HepG2 (cell line): ENCODE results near the gene MYL6B. TPM values are rescaled to one million over a fixed set of nuclear protein-coding genes. Genes with fewer than 3 reads are reported as not detected.
A peak's percentile ranks its signal among the peaks of the same experiment; 100 is the strongest.

Source experiments
- ATAC-seq: fragments of 200-7000 bp; cut with Tn5 transposase; 3 replicates; pipeline ENCODE4 v1.9.1; 2020; ENCODE audit warnings: mild to moderate bottlenecking, moderate library complexity
- BruUV-seq: library from RNA; stranded (reverse); fragments of 400-500 nt; replicated peaks from 2 replicates; lab custom pipeline; 2021; lab: Mats Ljungman, UMichigan
- CTCF ChIA-PET: fragments of 300-600 bp; formaldehyde crosslinking; extraction: SDS; loops from one replicate; lab custom pipeline; 2021; ENCODE audit warnings: low total read pairs, inconsistent platforms, low intra/inter-chr PET ratio; lab: Yijun Ruan, JAX
- POLR2A ChIA-PET: fragments of 350-600 bp; sonication (Branson Sonifier 250); formaldehyde crosslinking; loops from one replicate; lab custom pipeline; 2020; ENCODE audit warnings: antibody characterized with exemption, inconsistent platforms; lab: Yijun Ruan, JAX
- DNase-seq: peaks from one replicate; pipeline ENCODE4 v3.0.0-alpha.2; 2015; ENCODE audit warnings: low spot score
- FAIRE-seq: peaks from 3 replicates; lab custom pipeline; 2011; peaks lifted over from hg19 to GRCh38; lab: Jason Lieb, UNC
- H2AFZ ChIP-seq: one replicate; pipeline ENCODE4 v1.6.1; 2011; ENCODE audit warnings: low read length, inconsistent platforms
- H3K27ac ChIP-seq: fragments of 300-600 bp; 3 replicates; pipeline ENCODE4 v1.8.0; 2011; ENCODE audit warnings: mixed run types, mild to moderate bottlenecking, mixed read lengths, low read length, inconsistent platforms; ENCODE audit not compliant: insufficient read depth; ENCODE audit errors: extremely low read length
- H3K27me3 ChIP-seq, 2 experiments: fragments of 200-600 bp in 1 of 2; 2 replicates in 1 of 2; 3 replicates in 1 of 2; pipeline versions ENCODE4 v1.6.0 to v1.8.0; 2011; ENCODE audit warnings: low read length in 2 of 2, mild to moderate bottlenecking in 2 of 2, moderate library complexity in 2 of 2, inconsistent platforms in 1 of 2; ENCODE audit not compliant: insufficient read depth in 2 of 2, control insufficient read depth in 1 of 2
- H3K36me3 ChIP-seq, 2 experiments: fragments of 200-600 bp in 1 of 2; replicated peaks in 1 of 2; 2 replicates in 1 of 2; 3 replicates in 1 of 2; pipeline versions ENCODE4 v1.5.1 to v1.8.0; 2011; ENCODE audit warnings: low read length in 2 of 2, inconsistent platforms in 1 of 2; ENCODE audit not compliant: insufficient read depth in 2 of 2, control insufficient read depth in 1 of 2
- H3K4me1 ChIP-seq: 2 replicates; pipeline ENCODE4 v1.5.1; 2012; ENCODE audit warnings: low read length, inconsistent platforms; ENCODE audit not compliant: insufficient read depth
- H3K4me2 ChIP-seq: 2 replicates; pipeline ENCODE4 v1.6.0; 2011; ENCODE audit warnings: low read depth, low read length, inconsistent platforms
- H3K4me3 ChIP-seq, 3 experiments: fragments of 200-600 bp in 1 of 3; sonication (generic), shearing (Covaris generic) in 1 of 3; replicated peaks in 1 of 3; 2 replicates each; pipeline ENCODE4 v1.5.1; 2011 to 2016; ENCODE audit warnings: low read length in 3 of 3, inconsistent platforms in 2 of 3, low read depth in 2 of 3, mild to moderate bottlenecking in 2 of 3, control low read depth in 1 of 3, mixed read lengths in 1 of 3; ENCODE audit not compliant: insufficient read depth in 1 of 3
- H3K79me2 ChIP-seq: one replicate; pipeline ENCODE4 v1.6.1; 2011; ENCODE audit warnings: low read length, inconsistent platforms; ENCODE audit not compliant: insufficient read depth
- H3K9ac ChIP-seq: 2 replicates; pipeline ENCODE4 v1.6.0; 2011; ENCODE audit warnings: mild to moderate bottlenecking, low read depth, low read length, inconsistent platforms; ENCODE audit not compliant: insufficient read depth
- H3K9me3 ChIP-seq: 2 replicates; pipeline ENCODE4 v1.5.1; 2012; ENCODE audit warnings: mild to moderate bottlenecking, low read length
- H4K20me1 ChIP-seq: 2 replicates; pipeline ENCODE4 v1.6.0; 2011; ENCODE audit warnings: inconsistent platforms, mild to moderate bottlenecking, low read length, moderate library complexity; ENCODE audit not compliant: insufficient read depth
- MTA1 ChIP-seq: sonication (generic); formaldehyde crosslinking; IDR thresholded peaks from 2 replicates; pipeline ENCODE4 v1.4.0; 2020; ENCODE audit warnings: missing genetic modification reagents, mild to moderate bottlenecking, borderline replicate concordance
- POLR2A ChIP-seq, 2 experiments: IDR thresholded peaks; 2 replicates each; pipeline ENCODE4 v1.6.1; 2011; ENCODE audit warnings: low read depth in 2 of 2, low read length in 2 of 2, mild to moderate bottlenecking in 1 of 2, moderate library complexity in 1 of 2; ENCODE audit not compliant: insufficient read depth in 1 of 2
- SRY ChIP-seq: sonication (generic); formaldehyde crosslinking; IDR thresholded peaks from 2 replicates; pipeline ENCODE4 v1.8.0; 2022; ENCODE audit warnings: mild to moderate bottlenecking, missing genetic modification reagents
- TEAD3 ChIP-seq: optimal IDR thresholded peaks from 2 replicates; pipeline ENCODE3; 2016; ENCODE audit warnings: borderline replicate concordance
- ZNF567 ChIP-seq: sonication (generic); formaldehyde crosslinking; IDR thresholded peaks from 2 replicates; pipeline ENCODE4 v1.8.1; 2023; ENCODE audit warnings: mild to moderate bottlenecking, missing genetic modification reagents, borderline replicate concordance
- ZNF7 ChIP-seq: IDR thresholded peaks from 2 replicates; pipeline ENCODE4 v1.6.1; 2016; ENCODE audit warnings: missing biosample characterization, missing genetic modification reagents
- ZNF720 ChIP-seq: sonication (generic); formaldehyde crosslinking; IDR thresholded peaks from 2 replicates; pipeline ENCODE4 v1.4.0; 2020; ENCODE audit warnings: missing genetic modification reagents
- in situ Hi-C: cut with HindIII; loops from 2 replicates; pipeline ENCODE4 v1.10.0; 2017; ENCODE audit warnings: low pct_unique_long_range_greater_than_20kb; ENCODE audit not compliant: extremely low pct_ligation_motif_present
- intact Hi-C: fragments of 100-400 bp; cut with micrococcal nuclease; formaldehyde crosslinking; loops from one replicate; pipeline ENCODE4 v1.10.0; 2022; ENCODE audit not compliant: unreplicated experiment
- polyA plus RNA-seq, 8 experiments: library from polyadenylated mRNA; depleted of rRNA in 3 of 8; stranded (reverse) in 7 of 8; unstranded in 1 of 8; fragments of >200 nt; fragmentation: Illumina TruSeq in 4 of 8; extraction: Trizol in 4 of 8; gene quantifications; 2 replicates each; pipeline versions ENCODE4 v1.2.1 to v1.2.3, GENCODE V29; 2011 to 2016; ENCODE audit warnings: low read depth in 4 of 8, missing spikeins in 1 of 8, mixed read lengths in 1 of 8; ENCODE audit not compliant: insufficient read depth in 1 of 8
- total RNA-seq, 5 experiments: library from RNA; depleted of rRNA; stranded (reverse); fragments of >200 nt; fragmentation: Illumina TruSeq; extraction: Trizol; gene quantifications; 2 replicates each; pipeline ENCODE4 v1.2.3, GENCODE V29; 2016; ENCODE audit warnings: low read depth in 1 of 5
- TF ChIP-seq, protein P1 (sequence below): sonication (generic); formaldehyde crosslinking; IDR thresholded peaks from 2 replicates; pipeline ENCODE4 v1.8.0; 2023; ENCODE audit warnings: mild to moderate bottlenecking, missing genetic modification reagents
- TF ChIP-seq, protein P2 (sequence below): sonication (generic); formaldehyde crosslinking; IDR thresholded peaks from 2 replicates; pipeline ENCODE4 v1.4.0; 2020; ENCODE audit warnings: missing genetic modification reagents
- TF ChIP-seq, protein P3 (sequence below): IDR thresholded peaks from 2 replicates; pipeline ENCODE4 v1.6.1; 2016; ENCODE audit warnings: missing biosample characterization, missing genetic modification reagents, low read depth
- TF ChIP-seq, protein P4 (sequence below): IDR thresholded peaks from 2 replicates; pipeline ENCODE4 v1.6.1; 2016; ENCODE audit warnings: low read depth, borderline replicate concordance

Gene MYL6B
- total and polyA plus RNA-seq, 2 of the 13 experiments (the other 11 are each of a cell fraction or from before 2014, with no cell fraction given) = 75.7 to 88.7 TPM

DNA sequence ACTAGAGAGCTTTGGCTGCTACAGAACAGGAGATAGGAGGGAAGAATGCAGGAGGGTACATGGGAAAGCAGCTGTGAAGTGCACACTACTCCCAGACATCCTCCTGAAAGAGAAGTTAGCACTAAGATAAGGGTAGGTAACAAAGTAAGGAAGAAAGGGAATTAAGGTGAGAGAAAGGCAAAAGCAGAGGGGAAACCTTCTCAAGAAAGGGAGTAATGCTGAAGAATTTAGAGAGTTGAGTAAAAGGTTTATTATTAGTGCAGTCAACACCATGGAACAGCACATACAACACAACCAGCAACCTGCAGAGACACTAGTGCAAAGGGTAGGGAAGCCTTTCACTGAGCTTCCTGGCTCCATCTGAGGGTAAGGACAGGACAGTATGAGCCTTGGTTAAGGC is 51.9 kb downstream of the MYL6B start:
- Histone ChIP-seq H2AFZ (no peak overlapping the region), H3K9ac (no peak overlapping the region), H3K9me3 (no peaks in the 10 kb centered on the region), H3K4me1 (no peaks in the 10 kb centered on the region), H3K36me3 (peaks cover 19 to 37% of the 10 kb centered on the region in 2 experiments), H3K27me3 (no peaks in the 10 kb centered on the region), H3K4me3 (no peak overlapping the region), H3K27ac (no peak overlapping the region), H4K20me1 (no peaks in the 10 kb centered on the region), H3K79me2 (no peaks in the 10 kb centered on the region), H3K4me2 (no peak overlapping the region)
- ChIA-PET POLR2A (interaction anchor here (0.9 to 1.8 kb wide), 2 partner anchors 9 to 18 kb away, joined by 4 to 5 read pairs; partner anchors contain the start of gene RNF41), CTCF (no interaction called here)
- DNase-seq (no peak), ATAC-seq (no peak), FAIRE-seq (no peak)
- intact Hi-C loops = no loop called here
- in situ Hi-C loops = no loop called here
- TF ChIP-seq, protein P1, sequence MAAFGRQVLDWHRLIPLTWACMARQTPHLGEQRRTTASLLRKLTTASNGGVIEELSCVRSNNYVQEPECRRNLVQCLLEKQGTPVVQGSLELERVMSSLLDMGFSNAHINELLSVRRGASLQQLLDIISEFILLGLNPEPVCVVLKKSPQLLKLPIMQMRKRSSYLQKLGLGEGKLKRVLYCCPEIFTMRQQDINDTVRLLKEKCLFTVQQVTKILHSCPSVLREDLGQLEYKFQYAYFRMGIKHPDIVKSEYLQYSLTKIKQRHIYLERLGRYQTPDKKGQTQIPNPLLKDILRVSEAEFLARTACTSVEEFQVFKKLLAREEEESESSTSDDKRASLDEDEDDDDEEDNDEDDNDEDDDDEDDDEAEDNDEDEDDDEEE (CRISPR knock-in tag) = no peak
- TF ChIP-seq, protein P2, sequence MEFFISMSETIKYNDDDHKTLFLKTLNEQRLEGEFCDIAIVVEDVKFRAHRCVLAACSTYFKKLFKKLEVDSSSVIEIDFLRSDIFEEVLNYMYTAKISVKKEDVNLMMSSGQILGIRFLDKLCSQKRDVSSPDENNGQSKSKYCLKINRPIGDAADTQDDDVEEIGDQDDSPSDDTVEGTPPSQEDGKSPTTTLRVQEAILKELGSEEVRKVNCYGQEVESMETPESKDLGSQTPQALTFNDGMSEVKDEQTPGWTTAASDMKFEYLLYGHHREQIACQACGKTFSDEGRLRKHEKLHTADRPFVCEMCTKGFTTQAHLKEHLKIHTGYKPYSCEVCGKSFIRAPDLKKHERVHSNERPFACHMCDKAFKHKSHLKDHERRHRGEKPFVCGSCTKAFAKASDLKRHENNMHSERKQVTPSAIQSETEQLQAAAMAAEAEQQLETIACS (CRISPR knock-in tag) = no peak
- no peak for TF ChIP-seq TEAD3 (CRISPR knock-in tag)
- TF ChIP-seq POLR2A (IDR thresholded peaks at IDR 0.05; ENCODE audit: insufficient read depth in 1 of 2, low read depth in 2 of 2, low read length in 2 of 2) = 0 out of 4 replicates have a peak, but pooled peaks of 1 of the 2 experiments have one; percentile 23
- no peak for TF ChIP-seq ZNF7 (CRISPR knock-in tag)
- BruUV-seq = no TSS peak

DNA sequence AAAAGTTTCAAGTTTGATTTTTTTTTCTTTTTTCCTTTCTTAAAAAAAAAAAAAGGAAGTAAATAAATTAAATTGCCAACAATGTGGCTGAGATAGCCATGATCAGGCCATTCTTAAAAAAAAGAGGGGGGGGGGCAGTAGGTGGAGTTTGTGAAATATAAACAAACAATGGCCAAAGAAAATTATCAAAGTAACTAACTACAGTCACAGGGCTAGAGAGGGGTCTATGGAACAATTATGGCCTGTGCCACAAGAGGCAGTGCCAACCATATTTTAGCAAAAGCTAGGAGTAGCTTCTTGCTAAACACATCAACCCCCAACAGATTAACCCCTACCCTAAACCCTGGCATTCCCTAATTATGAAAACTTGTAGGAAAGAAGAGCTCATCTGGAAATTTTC is 53.1 kb downstream of the MYL6B start:
- H3K4me1 ChIP-seq = no peaks in the 10 kb centered on the region
- no peaks in the 10 kb centered on the region for H3K79me2 ChIP-seq
- H4K20me1 ChIP-seq = no peaks in the 10 kb centered on the region
- ChIA-PET POLR2A (interaction anchor here (1.1 to 3.6 kb wide), 5 partner anchors 16 to 155 kb away, joined by 3 to 34 read pairs (median 5); partner anchors contain the start of genes COQ10A, RNF41 and STAT2), CTCF (interaction anchor here (0.7 kb wide), 1 partner anchor 19 kb away, joined by 4 read pairs; the partner anchor contains the start of gene NABP2)
- no peak overlapping the region for H3K4me2 ChIP-seq
- FAIRE-seq = no peak
- no peak overlapping the region for H2AFZ ChIP-seq
- TF ChIP-seq MTA1 (CRISPR knock-in tag) (no peak), ZNF720 (CRISPR knock-in tag) (no peak), ZNF567 (CRISPR knock-in tag) (no peak), SRY (CRISPR knock-in tag) (no peak)
- TF ChIP-seq, protein P3, sequence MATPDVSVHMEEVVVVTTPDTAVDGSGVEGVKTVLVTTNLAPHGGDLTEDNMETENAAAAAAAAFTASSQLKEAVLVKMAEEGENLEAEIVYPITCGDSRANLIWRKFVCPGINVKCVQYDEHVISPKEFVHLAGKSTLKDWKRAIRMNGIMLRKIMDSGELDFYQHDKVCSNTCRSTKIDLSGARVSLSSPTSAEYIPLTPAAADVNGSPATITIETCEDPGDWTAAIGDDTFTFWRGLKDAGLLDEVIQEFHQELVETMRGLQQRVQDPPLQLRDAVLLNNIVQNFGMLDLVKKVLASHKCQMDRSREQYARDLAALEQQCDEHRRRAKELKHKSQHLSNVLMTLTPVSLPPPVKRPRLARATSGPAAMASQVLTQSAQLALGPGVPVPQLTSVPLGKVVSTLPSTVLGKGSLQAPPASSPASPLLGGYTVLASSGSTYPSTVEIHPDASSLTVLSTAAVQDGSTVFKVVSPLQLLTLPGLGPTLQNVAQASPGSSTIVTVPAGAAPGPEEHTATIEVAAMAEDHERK (CRISPR knock-in tag) = no peak
- TF ChIP-seq, protein P4, sequence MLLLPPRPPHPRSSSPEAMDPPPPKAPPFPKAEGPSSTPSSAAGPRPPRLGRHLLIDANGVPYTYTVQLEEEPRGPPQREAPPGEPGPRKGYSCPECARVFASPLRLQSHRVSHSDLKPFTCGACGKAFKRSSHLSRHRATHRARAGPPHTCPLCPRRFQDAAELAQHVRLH (CRISPR knock-in tag) = no peak
- in situ Hi-C loops = no loop called here
- H3K9me3 ChIP-seq = no peaks in the 10 kb centered on the region
- H3K36me3 ChIP-seq = peaks cover 22 to 46% of the 10 kb centered on the region in 2 experiments
- intact Hi-C loops = no loop called here
- H3K27me3 ChIP-seq = no peaks in the 10 kb centered on the region
- no peak for DNase-seq
- BruUV-seq = no TSS peak
- peak; percentile 35 for ATAC-seq
- no peak overlapping the region for H3K9ac ChIP-seq
- H3K4me3 ChIP-seq = no peak overlapping the region
- H3K27ac ChIP-seq = no peak overlapping the region
